ENCODE results near the gene TTBK1.

The TTBK1 gene

GRCh38 chr6:43242908-43243663, at the start of gene TTBK1:
TTBK1 (plus strand) TSS chr6:43243481; CDS start chr6:43246661, 3,180 bp downstream.
- DNase-seq = no peak

- no peak for DNase-seq
Measured at GRCh38 chr6:43193929-43194328, 49.4 kb upstream of the TTBK1 start.

DNA sequence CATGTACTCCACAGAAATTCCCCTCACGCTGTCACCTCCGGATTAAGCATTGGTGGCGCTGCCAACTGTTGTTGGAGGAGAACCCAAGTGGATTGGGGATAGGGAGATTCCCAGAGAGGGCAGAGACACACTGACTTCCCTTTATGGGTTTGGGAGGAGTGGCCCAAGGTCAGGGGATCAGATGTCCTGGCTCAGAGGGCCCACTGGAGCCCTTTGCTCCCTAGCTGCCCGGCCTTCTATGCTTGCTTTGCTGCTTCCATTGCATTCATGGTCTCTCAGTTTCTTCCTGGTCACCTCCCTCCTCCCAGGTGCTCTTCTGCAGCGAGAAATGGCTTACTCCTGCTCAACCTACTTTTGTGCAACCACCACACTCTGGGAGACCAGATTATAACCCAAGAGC, 46.9 kb upstream of the TTBK1 start:
- no peak for DNase-seq

DNA sequence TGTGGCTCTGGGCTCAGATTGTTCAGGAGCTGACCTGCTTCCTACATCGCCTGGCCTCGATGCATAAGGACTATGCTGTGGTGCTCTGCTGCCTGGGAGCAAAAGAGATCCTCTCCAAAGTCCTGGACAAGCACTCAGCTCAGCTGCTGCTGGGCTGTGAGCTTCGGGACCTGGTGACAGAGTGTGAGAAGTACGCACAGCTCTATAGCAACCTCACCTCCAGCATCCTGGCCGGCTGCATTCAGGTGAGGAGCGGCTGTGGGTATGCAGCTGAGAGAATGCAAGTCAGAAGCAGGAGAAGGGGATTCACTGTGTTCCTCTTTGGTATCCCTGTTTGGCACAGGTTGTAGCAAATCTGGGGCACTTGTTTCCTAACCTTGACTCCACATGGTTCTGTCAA, 43.4 kb upstream of the TTBK1 start:
- no peak for DNase-seq

DNA sequence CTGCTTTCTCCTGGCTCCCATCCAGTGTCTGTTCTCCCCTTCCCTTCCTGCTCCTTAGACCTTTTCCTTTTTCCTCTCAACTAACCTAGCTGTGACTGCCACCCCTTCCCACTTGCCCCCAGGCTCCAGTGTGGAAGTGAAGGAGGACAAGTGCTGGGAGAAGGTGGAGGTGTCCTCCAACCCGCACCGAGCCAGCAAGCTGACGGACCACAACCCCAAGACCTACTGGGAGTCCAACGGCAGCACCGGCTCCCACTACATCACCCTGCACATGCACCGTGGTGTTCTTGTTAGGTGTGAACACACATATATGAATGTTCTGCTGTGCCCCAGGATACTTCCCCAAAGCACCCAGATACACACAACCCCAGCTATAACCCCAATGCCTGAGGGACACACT, 42.7 kb upstream of the TTBK1 start:
- no peak for DNase-seq

- no peak for DNase-seq
Measured at GRCh38 chr6:43202451-43202850, 40.8 kb upstream of the TTBK1 start.

DNA sequence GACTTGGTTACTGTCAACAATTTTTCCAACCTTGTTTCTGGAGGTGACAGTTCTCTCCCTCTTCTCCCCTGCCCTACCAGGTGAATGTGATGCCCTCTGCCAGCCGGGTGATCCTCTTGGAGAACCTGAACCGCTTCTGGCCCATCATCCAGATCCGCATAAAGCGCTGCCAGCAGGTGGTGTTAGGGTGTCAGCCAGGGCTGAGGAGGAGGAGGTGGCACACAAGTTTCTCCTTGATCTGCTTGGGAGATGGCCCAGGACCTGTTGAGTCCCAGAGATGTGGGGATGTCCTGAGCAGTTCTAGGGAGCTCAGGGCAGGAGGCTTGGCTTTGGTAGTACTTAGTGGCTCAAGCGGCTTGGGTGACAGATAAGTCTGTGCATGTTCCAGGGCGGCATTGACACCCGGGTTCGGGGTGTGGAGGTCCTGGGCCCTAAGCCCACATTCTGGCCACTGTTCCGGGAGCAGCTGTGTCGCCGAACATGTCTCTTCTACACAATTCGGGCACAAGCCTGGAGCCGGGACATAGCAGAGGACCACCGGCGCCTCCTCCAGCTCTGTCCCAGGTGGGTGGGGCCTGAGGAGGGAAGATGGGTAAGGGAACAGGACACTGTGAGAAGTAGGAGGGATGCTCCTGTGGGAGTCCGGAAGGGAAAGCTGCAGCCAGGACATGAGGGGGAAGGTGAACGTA, 40.1 kb upstream of the TTBK1 start:
- no peak for DNase-seq

GRCh38 chr6:43203718-43204095, 39.6 kb upstream of the TTBK1 start:
- DNase-seq = no peak

GRCh38 chr6:43204271-43205105, 38.8 kb upstream of the TTBK1 start:
- DNase-seq = no peak

DNA sequence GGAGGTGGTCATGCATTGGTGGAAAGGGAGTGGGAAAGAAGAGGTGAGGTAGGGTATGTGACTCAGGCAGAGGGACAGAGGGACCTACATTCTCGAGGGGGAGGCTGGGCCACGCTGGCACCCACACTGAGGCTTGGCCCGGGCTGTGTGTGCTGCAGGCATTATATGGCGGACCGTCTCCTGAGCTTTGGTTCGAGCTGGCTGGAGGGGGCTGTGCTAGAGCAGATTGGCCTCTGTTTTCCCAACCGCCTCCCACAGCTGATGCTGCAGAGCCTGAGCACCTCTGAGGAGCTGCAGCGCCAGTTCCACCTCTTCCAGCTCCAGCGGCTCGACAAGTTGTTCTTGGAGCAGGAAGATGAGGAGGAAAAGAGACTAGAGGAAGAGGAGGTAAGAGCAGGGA, 37.4 kb upstream of the TTBK1 start:
- no peak for DNase-seq

- DNase-seq = no peak
Measured at GRCh38 chr6:43207286-43207685, 36.0 kb upstream of the TTBK1 start.

- DNase-seq = no peak
Measured at GRCh38 chr6:43211955-43212354, 31.3 kb upstream of the TTBK1 start.

GRCh38 chr6:43213431-43213830, 29.9 kb upstream of the TTBK1 start:
- DNase-seq = no peak

GRCh38 chr6:43215066-43215465, 28.2 kb upstream of the TTBK1 start:
- no peak for DNase-seq

- peak; percentile 65 for DNase-seq
Measured at GRCh38 chr6:43216200-43216599, 27.1 kb upstream of the TTBK1 start.

DNA sequence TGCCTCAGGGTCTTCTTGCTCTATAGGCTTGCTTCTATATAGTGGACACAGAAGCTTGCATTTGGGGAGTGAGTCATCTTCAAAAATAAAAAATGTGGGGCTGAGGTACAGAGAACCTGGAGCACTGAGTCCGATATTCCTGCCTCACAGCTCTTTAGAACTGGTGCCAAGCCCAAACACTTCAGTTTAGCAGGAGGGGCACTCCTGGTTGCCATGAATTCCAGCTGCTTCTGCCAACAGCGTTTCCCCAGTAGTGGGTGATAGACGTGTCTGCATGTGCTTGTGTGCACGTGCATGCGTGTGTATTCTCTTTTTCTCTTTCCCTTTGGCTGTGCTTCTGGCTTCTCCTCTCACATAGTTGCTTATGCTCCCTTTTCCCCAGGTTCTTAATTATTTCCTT, 25.9 kb upstream of the TTBK1 start:
- DNase-seq = no peak

DNA sequence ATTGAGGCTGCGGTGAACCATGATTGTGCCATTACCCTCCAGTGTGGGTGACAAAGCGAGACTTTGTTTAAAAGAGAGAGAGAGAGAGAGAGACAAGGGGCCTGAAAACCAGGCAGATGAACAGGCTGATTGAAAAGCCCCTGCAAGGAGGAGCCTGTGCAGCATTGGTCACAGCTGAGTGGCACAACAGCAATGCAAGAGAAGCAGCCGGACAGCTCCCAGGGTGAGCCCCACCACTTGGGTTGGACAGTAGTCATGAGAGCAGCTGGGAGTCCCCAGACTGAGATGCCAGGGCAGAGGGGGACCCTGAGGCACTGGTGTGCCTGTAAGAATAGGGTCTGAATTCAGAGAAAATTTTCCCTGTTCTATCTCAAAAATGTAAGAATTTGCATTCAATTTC, 24.2 kb upstream of the TTBK1 start:
- DNase-seq = no peak

DNA sequence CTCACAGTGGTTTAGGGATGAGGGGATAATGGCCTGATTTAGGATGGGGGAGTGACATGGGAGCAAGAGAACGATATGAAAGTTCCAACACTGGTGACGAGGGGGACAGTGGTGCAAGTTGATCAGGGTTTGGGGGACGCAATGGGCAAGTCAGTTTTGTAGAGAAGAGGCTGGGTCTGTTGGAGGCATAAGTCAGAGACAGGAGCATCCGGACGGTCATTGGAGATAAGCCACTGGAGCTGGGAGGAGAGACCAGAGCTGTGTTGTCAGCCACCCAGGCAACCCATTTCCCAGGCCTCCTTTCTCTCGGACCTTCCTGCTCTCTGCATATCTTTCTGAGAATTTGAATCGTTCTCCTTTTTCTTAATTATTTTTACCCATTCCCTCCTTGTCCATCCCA, 23.5 kb upstream of the TTBK1 start:
- no peak for DNase-seq

- no peak for DNase-seq
Measured at GRCh38 chr6:43220439-43220951, 22.8 kb upstream of the TTBK1 start.

- no peak for DNase-seq
Measured at GRCh38 chr6:43221046-43221972, 22.0 kb upstream of the TTBK1 start.

- DNase-seq = no peak
Measured at GRCh38 chr6:43222418-43223059, 20.7 kb upstream of the TTBK1 start.

DNA sequence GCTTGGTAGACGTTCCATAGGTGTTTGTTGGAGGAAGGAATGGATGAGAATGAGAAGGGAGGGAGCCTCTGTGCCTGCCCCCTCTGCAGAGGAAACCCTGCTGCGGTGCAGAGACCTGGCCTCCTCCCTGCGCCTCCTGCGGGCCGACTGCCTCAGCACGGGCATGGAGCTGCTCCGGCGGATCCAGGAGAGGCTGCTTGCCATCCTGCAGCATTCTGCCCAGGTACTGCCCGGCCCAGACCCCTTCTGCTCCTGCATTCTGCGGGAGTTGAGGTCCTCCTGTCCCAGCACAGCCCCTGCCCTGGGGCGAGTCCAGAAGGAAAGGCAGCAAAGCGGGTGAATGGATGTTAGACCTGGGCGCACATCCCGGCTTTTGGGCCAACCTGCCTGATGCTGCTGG, 20.1 kb upstream of the TTBK1 start:
- DNase-seq = no peak

Data from DMS 273 treated with DMSO at 0.1 percent for 48 hours (cell line).